HG03460 (cell line): ENCODE measurements around the gene ATP11A.

ENCODE experiments used
- ATAC-seq: cut with Tn5 transposase; IDR thresholded peaks from one replicate; pipeline ENCODE4 v1.9.1; 2021; ENCODE audit not compliant: unreplicated experiment

ATP11A gene

DNA sequence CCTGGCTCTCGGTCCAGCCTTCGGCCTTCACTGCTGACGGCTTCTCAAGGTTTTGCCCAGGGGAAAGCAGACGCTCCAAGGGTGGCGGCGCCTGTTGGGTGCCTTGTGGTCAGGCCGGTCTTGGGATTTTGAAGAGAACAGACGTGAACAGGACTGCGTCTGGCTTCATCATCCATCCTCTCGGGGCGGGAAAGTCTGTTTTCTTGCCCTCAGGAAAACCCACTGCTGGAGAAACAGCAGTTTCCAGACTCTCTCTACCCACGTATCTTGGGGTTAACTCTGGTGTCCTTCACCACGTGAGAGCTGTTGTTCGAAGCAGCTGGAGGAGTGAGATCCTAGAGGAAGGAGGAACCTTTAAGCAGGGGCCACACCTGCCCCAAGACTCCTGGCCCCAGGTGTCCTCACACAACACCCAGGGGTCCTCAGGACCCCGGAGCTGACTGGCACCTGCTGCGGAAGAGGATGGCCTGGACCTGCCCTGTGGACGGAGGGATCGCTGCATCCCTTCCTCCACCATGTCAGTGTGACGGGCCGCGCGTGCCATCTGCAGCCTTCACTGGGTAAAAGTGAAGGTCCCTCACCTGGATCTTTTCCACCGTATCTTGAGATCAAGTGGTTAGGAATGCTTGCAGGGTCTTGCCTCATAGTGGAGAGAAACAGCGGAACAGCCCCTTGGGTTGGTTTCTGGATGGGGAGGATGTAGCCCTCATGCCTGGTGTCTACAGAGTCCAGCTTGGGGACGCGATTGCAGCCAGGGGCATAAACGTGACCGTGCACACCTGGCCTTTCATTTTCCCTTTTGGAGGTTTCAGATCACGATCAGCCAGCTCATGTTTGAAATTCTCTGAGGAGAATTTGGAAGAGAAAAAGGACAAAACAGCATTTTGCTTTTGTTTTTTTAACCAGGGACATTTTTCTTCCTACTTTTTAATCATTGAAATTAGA, 209.7 kb downstream of the ATP11A start:
- ATAC-seq: no peak

DNA sequence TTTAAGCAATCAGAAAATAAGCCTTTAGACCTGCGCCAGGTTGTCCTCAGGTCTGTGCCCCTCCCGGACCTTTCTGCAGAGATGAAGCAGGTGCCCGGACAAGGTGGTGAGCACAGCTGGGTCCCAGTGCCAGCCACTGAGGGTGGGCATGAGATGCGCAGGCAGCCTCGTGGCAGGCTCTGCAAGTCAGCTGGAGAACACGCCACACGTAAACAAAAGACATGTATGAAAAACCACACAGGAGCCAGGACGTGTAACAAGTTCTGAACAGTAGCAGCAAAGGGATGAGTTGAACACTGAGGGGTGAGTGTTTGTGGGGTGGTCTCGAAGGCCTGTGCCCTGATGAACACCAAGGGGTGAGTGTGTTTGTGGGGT, 210.4 kb downstream of the ATP11A start:
- no peak for ATAC-seq

- no peak for ATAC-seq
Observed at GRCh38 chr13:112900691-112901091, 210.9 kb downstream of the ATP11A start.

- ATAC-seq: no peak
Observed at GRCh38 chr13:112902101-112902651, 212.3 kb downstream of the ATP11A start.

GRCh38 chr13:112902669-112903068, 212.8 kb downstream of the ATP11A start:
- ATAC-seq: no peak

GRCh38 chr13:112903071-112903577, 213.3 kb downstream of the ATP11A start:
- no peak for ATAC-seq

- no peak for ATAC-seq
Observed at GRCh38 chr13:112903606-112904195, 213.9 kb downstream of the ATP11A start.

- ATAC-seq: no peak
Observed at GRCh38 chr13:112904436-112904960, 214.7 kb downstream of the ATP11A start.

DNA sequence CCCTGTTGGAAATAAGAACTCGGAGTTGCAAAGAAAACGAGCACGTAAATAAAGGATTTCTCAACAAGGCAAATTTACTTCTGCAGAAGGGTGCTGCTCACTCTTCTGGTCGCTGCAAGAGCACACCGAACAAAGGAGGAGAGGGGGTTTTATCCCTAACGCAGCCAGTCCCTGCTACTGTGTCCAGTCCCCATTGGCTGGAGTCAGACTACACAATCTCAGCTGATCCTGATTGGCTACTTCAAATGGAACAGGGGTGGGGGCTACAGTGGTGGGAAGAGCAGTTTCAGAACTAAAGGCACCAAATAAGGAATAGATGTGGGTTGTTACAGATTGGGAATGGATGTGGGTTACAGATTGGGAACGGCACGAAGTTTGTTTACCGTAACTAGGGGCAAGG, 215.2 kb downstream of the ATP11A start:
- ATAC-seq: no peak

- no peak for ATAC-seq
Observed at GRCh38 chr13:112905619-112905989, 215.8 kb downstream of the ATP11A start.

- ATAC-seq: no peak
Observed at GRCh38 chr13:112905990-112906641, 216.3 kb downstream of the ATP11A start.

DNA sequence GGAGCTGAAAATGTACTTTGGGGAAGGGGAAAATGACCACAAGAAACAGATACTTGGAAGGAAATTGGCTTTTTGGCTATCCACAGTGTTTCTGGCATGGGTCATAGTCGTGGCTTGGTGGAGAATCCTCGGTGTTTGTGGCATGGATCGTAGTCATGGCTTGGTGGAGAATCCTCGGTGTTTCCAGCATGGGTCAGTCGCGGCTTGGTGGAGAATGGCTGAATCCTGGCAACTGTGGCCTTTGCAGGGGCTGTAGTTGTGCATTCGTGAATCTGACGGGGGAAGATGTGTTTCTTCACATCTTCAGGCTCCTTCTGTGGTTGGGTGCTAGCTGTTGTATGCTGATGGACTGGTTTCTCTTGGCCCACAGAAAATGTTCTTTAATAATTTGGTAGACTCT, 217.4 kb downstream of the ATP11A start:
- ATAC-seq: no peak

DNA sequence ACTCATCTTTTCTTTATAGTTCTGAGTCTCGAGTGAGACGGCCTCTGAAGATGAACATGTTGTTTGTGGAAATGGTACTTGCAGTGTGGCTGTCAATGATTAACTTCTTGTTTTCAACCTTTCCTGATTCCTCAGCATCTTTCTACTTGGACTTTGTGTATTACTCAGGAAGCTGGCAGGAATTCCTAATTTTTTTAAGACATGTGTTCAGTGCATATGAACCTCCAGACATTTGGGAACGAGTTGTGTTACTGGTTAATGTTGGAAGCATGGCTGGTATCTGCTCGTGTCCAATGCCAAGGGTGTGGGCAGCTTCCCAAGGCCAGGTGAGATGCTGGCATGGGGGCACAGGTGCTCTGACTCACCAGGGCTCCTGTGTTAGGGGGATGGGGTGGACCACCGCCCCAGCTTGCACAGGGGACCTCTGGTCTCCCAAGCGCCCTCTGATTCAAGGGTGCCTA, 218.1 kb downstream of the ATP11A start:
- ATAC-seq: no peak

DNA sequence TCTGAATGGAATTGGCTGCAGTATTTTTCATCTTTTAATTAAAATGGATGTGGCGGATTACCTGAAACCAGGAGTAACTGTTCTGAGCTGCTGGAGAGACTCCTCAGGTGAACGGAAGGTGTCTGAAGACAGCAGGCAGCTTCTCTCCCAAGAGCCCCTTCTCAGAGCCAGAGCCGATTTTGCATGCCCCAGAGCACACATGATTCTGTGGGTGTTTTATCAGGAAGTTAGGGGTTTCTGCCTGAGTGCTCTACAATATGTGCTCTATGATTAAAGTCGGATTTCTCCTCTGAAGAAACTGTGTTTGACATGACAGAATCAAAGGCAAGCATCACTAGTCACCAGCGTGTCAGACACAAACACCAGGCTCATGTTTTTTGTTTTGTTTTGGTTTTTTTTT, 218.5 kb downstream of the ATP11A start:
- ATAC-seq: no peak

- ATAC-seq: no peak
Observed at GRCh38 chr13:112910016-112910415, 220.2 kb downstream of the ATP11A start.

- ATAC-seq: no peak
Observed at GRCh38 chr13:112910616-112911280, 220.9 kb downstream of the ATP11A start.

DNA sequence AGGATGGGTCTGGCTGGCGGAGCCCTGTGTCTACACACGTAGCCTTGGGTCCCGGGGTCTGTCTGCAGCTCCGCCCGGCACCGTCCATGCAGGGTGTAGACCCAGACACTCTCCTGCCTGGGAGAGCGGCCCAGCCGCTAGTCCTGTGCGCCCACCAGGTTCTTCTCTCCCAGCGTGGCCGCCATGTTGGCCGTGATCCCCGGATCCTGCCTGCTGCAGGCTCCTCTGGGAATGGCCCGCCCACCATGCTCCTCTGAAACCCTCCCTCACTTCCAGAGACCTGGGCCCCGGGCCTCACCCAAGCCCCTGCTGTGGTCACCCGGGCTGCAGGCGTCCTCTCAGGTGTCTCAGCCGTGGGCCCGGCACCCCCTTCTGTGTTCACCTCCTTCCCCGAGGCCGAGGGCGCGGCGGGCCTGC, 221.5 kb downstream of the ATP11A start:
- no peak for ATAC-seq

GRCh38 chr13:112911883-112912282, 222.0 kb downstream of the ATP11A start:
- ATAC-seq: no peak

DNA sequence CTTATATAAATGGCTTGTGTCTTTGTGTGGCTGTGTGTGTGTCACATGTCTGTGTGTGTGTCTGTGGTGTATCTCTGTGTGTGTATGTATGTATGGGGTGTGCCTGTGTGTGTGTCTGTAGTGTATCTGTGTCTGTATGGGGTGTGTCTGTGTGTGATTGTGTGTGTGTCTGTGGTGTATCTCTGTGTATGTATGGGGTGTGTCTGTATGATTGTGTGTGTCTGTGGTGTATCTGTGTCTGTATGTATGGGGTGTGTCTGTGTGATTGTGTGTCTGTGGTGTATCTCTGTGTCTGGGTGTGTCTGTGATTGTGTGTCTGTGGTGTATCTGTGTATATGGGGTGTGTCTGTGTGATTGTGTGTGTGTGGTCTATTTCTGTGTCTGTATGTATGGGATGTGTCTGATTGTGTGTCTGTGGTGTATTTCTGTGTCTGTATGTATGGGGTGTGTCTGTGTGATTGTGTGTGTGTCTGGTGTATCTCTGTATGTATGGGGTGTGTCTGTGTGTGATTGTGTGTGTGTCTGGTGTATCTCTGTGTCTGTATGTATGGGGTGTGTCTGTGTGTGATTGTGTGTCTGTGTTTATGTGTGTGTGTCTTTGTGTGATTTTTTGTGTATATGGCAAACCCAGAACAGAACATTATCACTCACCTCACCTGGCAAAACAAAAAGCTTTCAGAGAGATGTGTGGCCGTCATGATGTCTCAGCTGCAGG, 223.0 kb downstream of the ATP11A start:
- no peak for ATAC-seq

- ATAC-seq: no peak
Observed at GRCh38 chr13:112916296-112916695, 226.5 kb downstream of the ATP11A start.
